ENCODE results near the gene CCDC106. TPM values are rescaled to one million over a fixed set of nuclear protein-coding genes. Genes with fewer than 3 reads are reported as not detected.
A peak's percentile ranks its signal among the peaks of the same experiment; 100 is the strongest.

Gene CCDC106
- total and polyA plus RNA-seq, 2 experiments from 2014 or later: 12.0 to 15.2 TPM

- H3K9me2 ChIP-seq (ENCODE audit: insufficient read depth): no peaks in the 10 kb centered on the region
- H4K20me1 ChIP-seq (ENCODE audit: insufficient read depth): no peaks in the 10 kb centered on the region
- H3K4me3 ChIP-seq: peak overlapping the region; percentile 87
- H3K9ac ChIP-seq: peak overlapping the region; percentile 87
- H3K9me3 ChIP-seq (ENCODE audit: low read depth): no peaks in the 10 kb centered on the region
- H3F3A ChIP-seq (ENCODE audit: insufficient read depth): peaks cover 29% of the 10 kb centered on the region
- 0 to 1% methylated on average over 14 to 15 of the region's 15 CpGs for WGBS, 2 experiments (ENCODE audit: low coverage in 1 of 2, low lambda C conversion rate in 2 of 2, missing lambda C conversion rate in 2 of 2)
- H3K27me3 ChIP-seq (replicated peaks; ENCODE audit: insufficient read depth): no peaks in the 10 kb centered on the region
- H3K27ac ChIP-seq: peak overlapping the region; percentile 80
- peaks cover 24% of the 10 kb centered on the region for H3K4me1 ChIP-seq (ENCODE audit: insufficient read depth)
- in situ Hi-C loops (cut with MboI): loop anchor here (25.0 kb wide), 1 partner anchor 507 kb away; the partner anchor contains the start of gene TNNT1
- TF ChIP-seq EZH2phosphoT487 (IDR thresholded peaks at IDR 0.05; ENCODE audit: insufficient read depth, low read depth) (no peak), EZH2 (IDR thresholded peaks at IDR 0.05; ENCODE audit: insufficient read depth, poor library complexity, severe bottlenecking) (no peak)
- H3K36me3 ChIP-seq (ENCODE audit: low read depth): peaks cover 10% of the 10 kb centered on the region; the same call in 1 of the 2 replicates
- peaks cover 57% of the 10 kb centered on the region for H3K79me2 ChIP-seq (ENCODE audit: insufficient read depth)
- DNase-seq: peak; percentile 53
- H3K4me2 ChIP-seq (ENCODE audit: unreplicated experiment): peak overlapping the region; percentile 71
- no peak overlapping the region for H2AFZ ChIP-seq
Measured at GRCh38 chr19:55643887-55644176, 4.2 kb upstream of the CCDC106 start.

GRCh38 chr19:55644191-55644833 lies 3.7 kb upstream of the CCDC106 start:
- 27 to 36% methylated on average over 12 of the region's 12 CpGs for WGBS, 2 experiments (ENCODE audit: low coverage in 1 of 2, low lambda C conversion rate in 2 of 2, missing lambda C conversion rate in 2 of 2)
- in situ Hi-C loops (cut with MboI): loop anchor here (25.0 kb wide), 1 partner anchor 507 kb away; the partner anchor contains the start of gene TNNT1

GRCh38 chr19:55644842-55645511 lies 3.0 kb upstream of the CCDC106 start:
- TF ChIP-seq EZH2 (IDR thresholded peaks at IDR 0.05; ENCODE audit: insufficient read depth, poor library complexity, severe bottlenecking) (no peak), EZH2phosphoT487 (IDR thresholded peaks at IDR 0.05; ENCODE audit: insufficient read depth, low read depth) (no peak)
- Histone ChIP-seq H4K20me1 (ENCODE audit: insufficient read depth) (no peaks in the 10 kb centered on the region), H3K4me3 (peak overlapping the region; percentile 87), H3K4me1 (ENCODE audit: insufficient read depth) (peaks cover 16% of the 10 kb centered on the region), H3K9ac (peak overlapping the region; percentile 87), H3K27ac (no peak overlapping the region), H3F3A (ENCODE audit: insufficient read depth) (peaks cover 18% of the 10 kb centered on the region; the same call in 1 of the 2 replicates), H3K79me2 (ENCODE audit: insufficient read depth) (peaks cover 46% of the 10 kb centered on the region), H3K9me2 (ENCODE audit: insufficient read depth) (no peaks in the 10 kb centered on the region), H3K9me3 (ENCODE audit: low read depth) (no peaks in the 10 kb centered on the region), H3K36me3 (ENCODE audit: low read depth) (peaks cover 10% of the 10 kb centered on the region; the same call in 1 of the 2 replicates), H3K4me2 (ENCODE audit: unreplicated experiment) (peak overlapping the region; percentile 71), H3K27me3 (replicated peaks; ENCODE audit: insufficient read depth) (no peaks in the 10 kb centered on the region), H2AFZ (no peak overlapping the region)
- in situ Hi-C loops (cut with MboI): loop anchor here (25.0 kb wide), 1 partner anchor 508 kb away; the partner anchor contains the start of gene TNNT1
- no peak for DNase-seq
- 87 to 91% methylated on average over 16 to 28 of the region's 28 CpGs for WGBS, 2 experiments (ENCODE audit: low coverage in 1 of 2, low lambda C conversion rate in 2 of 2, missing lambda C conversion rate in 2 of 2)

More at GRCh38 chr19:55644191-55644833, 3.7 kb upstream of the CCDC106 start:
- Histone ChIP-seq H3K27me3 (replicated peaks; ENCODE audit: insufficient read depth) (no peaks in the 10 kb centered on the region), H3K36me3 (ENCODE audit: low read depth) (peaks cover 10% of the 10 kb centered on the region; the same call in 1 of the 2 replicates), H3K79me2 (ENCODE audit: insufficient read depth) (peaks cover 52% of the 10 kb centered on the region), H3K4me2 (ENCODE audit: unreplicated experiment) (peak overlapping the region; percentile 71), H3K9ac (peak overlapping the region; percentile 87), H3K4me1 (ENCODE audit: insufficient read depth) (peaks cover 22% of the 10 kb centered on the region), H3F3A (ENCODE audit: insufficient read depth) (peaks cover 24% of the 10 kb centered on the region), H3K9me3 (ENCODE audit: low read depth) (no peaks in the 10 kb centered on the region), H2AFZ (no peak overlapping the region), H3K9me2 (ENCODE audit: insufficient read depth) (no peaks in the 10 kb centered on the region), H4K20me1 (ENCODE audit: insufficient read depth) (no peaks in the 10 kb centered on the region), H3K4me3 (peak overlapping the region; percentile 87), H3K27ac (peak overlapping the region; percentile 80)
- DNase-seq: no peak
- no peak for TF ChIP-seq EZH2 (IDR thresholded peaks at IDR 0.05; ENCODE audit: insufficient read depth, poor library complexity, severe bottlenecking)
- TF ChIP-seq EZH2phosphoT487 (IDR thresholded peaks at IDR 0.05; ENCODE audit: insufficient read depth, low read depth): no peak

GRCh38 chr19:55645512-55645881 lies 2.5 kb upstream of the CCDC106 start:
- no peak overlapping the region for H3K27ac ChIP-seq
- peaks cover 46% of the 10 kb centered on the region for H3K79me2 ChIP-seq (ENCODE audit: insufficient read depth)

More at GRCh38 chr19:55645512-55645881, 2.5 kb upstream of the CCDC106 start:
- WGBS, 2 experiments (ENCODE audit: low coverage in 1 of 2, low lambda C conversion rate in 2 of 2, missing lambda C conversion rate in 2 of 2): 72 to 85% methylated on average over 5 of the region's 5 CpGs
- Histone ChIP-seq H2AFZ (no peak overlapping the region), H3K9me2 (ENCODE audit: insufficient read depth) (no peaks in the 10 kb centered on the region), H3F3A (ENCODE audit: insufficient read depth) (0 out of 2 replicates have a peak, but pooled peaks cover 14% of the 10 kb centered on the region), H4K20me1 (ENCODE audit: insufficient read depth) (no peaks in the 10 kb centered on the region), H3K27me3 (replicated peaks; ENCODE audit: insufficient read depth) (no peaks in the 10 kb centered on the region), H3K4me3 (no peak overlapping the region), H3K4me2 (ENCODE audit: unreplicated experiment) (no peak overlapping the region), H3K36me3 (ENCODE audit: low read depth) (peaks cover 10% of the 10 kb centered on the region; the same call in 1 of the 2 replicates), H3K9me3 (ENCODE audit: low read depth) (no peaks in the 10 kb centered on the region), H3K9ac (0 out of 2 replicates have a peak overlapping the region, but pooled peaks have one; percentile 12), H3K4me1 (ENCODE audit: insufficient read depth) (peaks cover 16% of the 10 kb centered on the region)
- no peak for DNase-seq
- TF ChIP-seq EZH2phosphoT487 (IDR thresholded peaks at IDR 0.05; ENCODE audit: insufficient read depth, low read depth) (no peak), EZH2 (IDR thresholded peaks at IDR 0.05; ENCODE audit: insufficient read depth, poor library complexity, severe bottlenecking) (no peak)
- in situ Hi-C loops (cut with MboI): loop anchor here (25.0 kb wide), 1 partner anchor 508 kb away; the partner anchor contains the start of gene TNNT1

Measured in GM23248 (cell line).